H1 (cell line): ENCODE measurements around the gene WDR90. TPM values are rescaled to one million over a fixed set of nuclear protein-coding genes. Genes with fewer than 3 reads are reported as not detected.

Experiments
- CTCF ChIA-PET: fragments of 300-600 bp; sonication (Branson Sonifier 250); formaldehyde crosslinking; loops from one replicate; lab custom pipeline; 2021; ENCODE audit not compliant: partially characterized antibody; lab: Charles Lee
- POLR2A ChIA-PET: fragments of 300-600 bp; sonication (Branson Sonifier 250); formaldehyde crosslinking; loops from one replicate; lab custom pipeline; 2021; ENCODE audit warnings: inconsistent platforms; ENCODE audit not compliant: partially characterized antibody; lab: Charles Lee
- DNase-seq, 2 experiments: peaks; one replicate each; pipeline versions ENCODE4 v3.0.0 to v3.0.0-alpha.2; 2010 to 2022; ENCODE audit warnings: low spot score in 2 of 2, low read depth in 1 of 2, mixed read lengths in 1 of 2
- FAIRE-seq: peaks from 2 replicates; lab custom pipeline; 2011; peaks lifted over from hg19 to GRCh38; lab: Jason Lieb, UNC
- H2AFZ ChIP-seq: 2 replicates; pipeline ENCODE4 v1.8.1; 2012; ENCODE audit warnings: low read length, inconsistent platforms
- H2AK5ac ChIP-seq: 2 replicates; pipeline ENCODE4 v1.6.1; 2013; ENCODE audit warnings: low read depth, low read length
- H2BK120ac ChIP-seq: replicated peaks from 2 replicates; pipeline ENCODE3; 2013; ENCODE audit warnings: low read depth, low read length, inconsistent platforms
- H2BK12ac ChIP-seq: 2 replicates; pipeline ENCODE4 v1.6.1; 2013; ENCODE audit warnings: low read depth, low read length
- H2BK15ac ChIP-seq: 2 replicates; pipeline ENCODE4 v1.6.1; 2013; ENCODE audit warnings: low read length
- H2BK20ac ChIP-seq: 2 replicates; pipeline ENCODE4 v1.6.1; 2013; ENCODE audit warnings: low read length
- H2BK5ac ChIP-seq: 2 replicates; pipeline ENCODE4 v1.6.1; 2013; ENCODE audit warnings: low read depth, low read length
- H3K14ac ChIP-seq: 2 replicates; pipeline ENCODE4 v1.6.1; 2013; ENCODE audit warnings: inconsistent platforms; ENCODE audit not compliant: insufficient read length
- H3K18ac ChIP-seq: 2 replicates; pipeline ENCODE4 v1.6.1; 2013; ENCODE audit warnings: low read length; ENCODE audit errors: extremely low read depth
- H3K23ac ChIP-seq: 2 replicates; pipeline ENCODE4 v1.6.1; 2013; ENCODE audit warnings: inconsistent platforms; ENCODE audit not compliant: insufficient read length
- H3K23me2 ChIP-seq: 2 replicates; pipeline ENCODE4 v1.6.1; 2013; ENCODE audit warnings: low read depth, low read length
- H3K27ac ChIP-seq: 2 replicates; pipeline ENCODE4 v1.6.1; 2011; ENCODE audit warnings: low read depth, low read length, inconsistent platforms
- H3K27me3 ChIP-seq, 4 experiments: replicated peaks in 1 of 4; 1 replicate in 1 of 4; 2 replicates in 3 of 4; pipeline versions ENCODE4 v1.6.1 to v1.8.1; 2011 to 2013; ENCODE audit warnings: low read length in 3 of 4, mild to moderate bottlenecking in 3 of 4, inconsistent platforms in 2 of 4, mixed read lengths in 2 of 4, moderate library complexity in 1 of 4; ENCODE audit not compliant: control insufficient read depth in 3 of 4, insufficient read depth in 3 of 4; ENCODE audit errors: extremely low read depth in 1 of 4
- H3K36me3 ChIP-seq, 4 experiments: 2 replicates each; pipeline versions ENCODE4 v1.6.1 to v1.8.1; 2011 to 2013; ENCODE audit warnings: mild to moderate bottlenecking in 4 of 4, low read length in 3 of 4, moderate library complexity in 2 of 4, control low read depth in 1 of 4, inconsistent platforms in 1 of 4; ENCODE audit not compliant: insufficient read depth in 4 of 4, control insufficient read depth in 2 of 4
- H3K4ac ChIP-seq: replicated peaks from 2 replicates; pipeline ENCODE3; 2013; ENCODE audit warnings: low read length, low read depth, mixed read lengths, inconsistent platforms; ENCODE audit not compliant: insufficient read length
- H3K4me1 ChIP-seq, 4 experiments: replicated peaks in 1 of 4; 1 replicate in 1 of 4; 2 replicates in 3 of 4; pipeline versions ENCODE4 v1.6.1 to v1.8.1; 2011 to 2013; ENCODE audit warnings: low read length in 3 of 4, inconsistent platforms in 2 of 4, mixed read lengths in 1 of 4; ENCODE audit not compliant: insufficient read depth in 4 of 4, control insufficient read depth in 3 of 4
- H3K4me2 ChIP-seq, 2 experiments: 2 replicates each; pipeline versions ENCODE4 v1.6.1 to v1.8.1; 2011 to 2013; ENCODE audit warnings: low read depth in 2 of 2, low read length in 2 of 2, control low read depth in 1 of 2, inconsistent platforms in 1 of 2, mild to moderate bottlenecking in 1 of 2; ENCODE audit not compliant: insufficient read depth in 1 of 2
- H3K4me3 ChIP-seq, 4 experiments: fragments of 200-600, 300-600 bp in 1 of 4; sonication (generic), shearing (Covaris generic), sonication (Bioruptor Twin) in 1 of 4; 2 replicates each; pipeline versions ENCODE4 v1.5.1 to v1.8.1; 2011 to 2016; ENCODE audit warnings: low read length in 4 of 4, low read depth in 3 of 4, control low read depth in 2 of 4, inconsistent platforms in 2 of 4, mild to moderate bottlenecking in 2 of 4, mixed read lengths in 1 of 4, moderate library complexity in 1 of 4; ENCODE audit not compliant: insufficient read depth in 2 of 4; ENCODE audit errors: extremely low read depth in 1 of 4
- H3K56ac ChIP-seq: replicated peaks from 2 replicates; pipeline ENCODE3; 2013; ENCODE audit warnings: low read depth, mild to moderate bottlenecking, mixed read lengths, low read length, inconsistent platforms; ENCODE audit not compliant: insufficient read length
- H3K79me1 ChIP-seq: 2 replicates; pipeline ENCODE4 v1.6.1; 2013; ENCODE audit warnings: low read depth, low read length, control low read depth
- H3K79me2 ChIP-seq, 2 experiments: 2 replicates each; pipeline versions ENCODE4 v1.6.1 to v1.8.1; 2012 to 2013; ENCODE audit warnings: low read length in 2 of 2, mild to moderate bottlenecking in 2 of 2, inconsistent platforms in 1 of 2; ENCODE audit not compliant: insufficient read depth in 2 of 2, control insufficient read depth in 1 of 2
- H3K9ac ChIP-seq, 4 experiments: replicated peaks in 1 of 4; 1 replicate in 1 of 4; 2 replicates in 3 of 4; pipeline versions ENCODE4 v1.6.1 to v1.8.1; 2011 to 2013; ENCODE audit warnings: low read depth in 3 of 4, low read length in 3 of 4, control low read depth in 2 of 4, mild to moderate bottlenecking in 2 of 4, moderate library complexity in 2 of 4, inconsistent platforms in 1 of 4; ENCODE audit errors: extremely low read depth in 1 of 4
- H3K9me3 ChIP-seq, 2 experiments: 2 replicates each; pipeline versions ENCODE4 v1.6.1 to v1.8.1; 2012 to 2013; ENCODE audit warnings: mild to moderate bottlenecking in 2 of 2, moderate library complexity in 2 of 2, control low read depth in 1 of 2, inconsistent platforms in 1 of 2, low read depth in 1 of 2, low read length in 1 of 2, mixed read lengths in 1 of 2; ENCODE audit not compliant: insufficient read depth in 2 of 2
- H4K20me1 ChIP-seq, 2 experiments: replicated peaks in 1 of 2; 2 replicates each; pipeline versions ENCODE3 to v1.8.1; 2011 to 2013; ENCODE audit warnings: inconsistent platforms in 2 of 2, low read length in 2 of 2, mild to moderate bottlenecking in 1 of 2; ENCODE audit not compliant: insufficient read depth in 2 of 2, control insufficient read depth in 1 of 2
- H4K5ac ChIP-seq: 2 replicates; pipeline ENCODE4 v1.6.1; 2013; ENCODE audit warnings: low read length, low read depth, mixed read lengths, inconsistent platforms; ENCODE audit not compliant: insufficient read length
- H4K8ac ChIP-seq: 2 replicates; pipeline ENCODE4 v1.8.0; 2013; ENCODE audit warnings: mild to moderate bottlenecking, moderate library complexity, low read length, inconsistent platforms; ENCODE audit not compliant: insufficient read depth; ENCODE audit errors: extremely low read depth
- H4K91ac ChIP-seq: replicated peaks from 2 replicates; pipeline ENCODE3; 2013; ENCODE audit warnings: low read length, mixed read lengths, inconsistent platforms; ENCODE audit not compliant: insufficient read length
- SIRT6 ChIP-seq: IDR thresholded peaks from one replicate; pipeline ENCODE4 v1.7.1; 2012; ENCODE audit warnings: low read length, inconsistent platforms
- WGBS, 2 experiments: shearing (Covaris generic) in 1 of 2; methylation state at CpG; one replicate each; pipeline versions ENCODE4 v1.1.6 to v1.1.7; 2013 to 2015; ENCODE audit warnings: low lambda C conversion rate in 2 of 2, mixed read lengths in 2 of 2, inconsistent platforms in 1 of 2, low coverage in 1 of 2, missing lambda C conversion rate in 1 of 2; ENCODE audit not compliant: insufficient replicate concordance in 2 of 2, insufficient coverage in 1 of 2, insufficient read length in 1 of 2; ENCODE audit errors: extremely low coverage in 1 of 2, missing lambda C conversion rate in 1 of 2; 5-methylcytosine and 5-hydroxymethylcytosine counted together
- polyA plus RNA-seq, 7 experiments: library from polyadenylated mRNA; depleted of rRNA in 3 of 7; stranded (reverse) in 5 of 7; unstranded in 2 of 7; fragments of >200 nt in 5 of 7; fragments of 200-250 nt in 2 of 7; gene quantifications; 1 replicate in 5 of 7; 2 replicates in 1 of 7; 4 replicates in 1 of 7; pipeline versions ENCODE4 v1.2.1 to v1.2.3, GENCODE V29; 2011 to 2013; ENCODE audit warnings: missing spikeins in 2 of 7, mixed read lengths in 2 of 7
- total RNA-seq: library from RNA; stranded (reverse); fragmentation: NEBNext Ultra II Directional; extraction: Animal tissue kit (Norgen Biotek cat#: 25700); gene quantifications from 2 replicates; pipeline ENCODE4 v1.2.1, GENCODE V29; 2021

Gene WDR90
- total and polyA plus RNA-seq, 2 of the 8 experiments (the other 6 are each of a cell fraction or from before 2014, with no cell fraction given): 24.0 to 47.2 TPM

- Histone ChIP-seq H4K8ac (peak overlapping the region; percentile 11; the same call in 1 of the 2 replicates), H2BK12ac (no peak overlapping the region), H3K27me3 (no peaks in the 10 kb centered on the region), H3K4me3 (peak overlapping the region in 1 of 4 experiments; percentile 73; a peak in 2 of 8 replicates), H3K23me2 (peaks cover 8% of the 10 kb centered on the region; the same call in 1 of the 2 replicates), H3K9me3 (no peaks in the 10 kb centered on the region), H2AFZ (no peak overlapping the region), H3K36me3 (peaks cover 0 to 21% (median 3%) of the 10 kb centered on the region in 4 experiments; a peak in 4 of 8 replicates), H3K27ac (no peak overlapping the region), H3K14ac (no peak overlapping the region), H3K9ac (no peak overlapping the region), H2BK20ac (no peak overlapping the region), H3K79me1 (no peaks in the 10 kb centered on the region), H2BK15ac (no peak overlapping the region), H2BK120ac (no peak overlapping the region), H3K23ac (no peak overlapping the region), H3K79me2 (peaks cover 0 to 6% of the 10 kb centered on the region in 2 experiments; a peak in 1 of 4 replicates), H3K4ac (no peak overlapping the region), H2BK5ac (no peak overlapping the region), H3K56ac (no peak overlapping the region), H2AK5ac (no peak overlapping the region), H4K20me1 (peaks cover 3 to 10% of the 10 kb centered on the region in 2 experiments), H4K91ac (no peak overlapping the region), H3K4me2 (peak overlapping the region; percentile 62 to 80), H4K5ac (no peak overlapping the region), H3K4me1 (peaks cover 0 to 35% (median 26%) of the 10 kb centered on the region in 4 experiments; a peak in 6 of 7 replicates), H3K18ac (no peak overlapping the region)
- WGBS, 2 experiments: 92% methylated on average over 5 of the region's 7 CpGs; no CpG with 5 or more reads in 1 of the 2 experiments
- CTCF ChIA-PET: no interaction called here
- POLR2A ChIA-PET: interaction anchor here (1.2 to 2.7 kb wide), 3 partner anchors 10 to 52 kb away, joined by 3 to 16 read pairs (median 13); partner anchors contain the start of gene WDR90
- FAIRE-seq: no peak
- DNase-seq: no peak
- TF ChIP-seq SIRT6: no peak
Measured at GRCh38 chr16:634996-635395, 14.2 kb upstream of the WDR90 start.
